SHP77 (cell line): ENCODE measurements around the gene LTB4R2.
A peak's percentile ranks its signal among the peaks of the same experiment; 100 is the strongest.

Source experiments
- DNase-seq, 2 experiments: peaks; one replicate each; lab custom pipeline; 2025; lab: John Stamatoyannopoulos, UW

LTB4R2 gene, protein sequence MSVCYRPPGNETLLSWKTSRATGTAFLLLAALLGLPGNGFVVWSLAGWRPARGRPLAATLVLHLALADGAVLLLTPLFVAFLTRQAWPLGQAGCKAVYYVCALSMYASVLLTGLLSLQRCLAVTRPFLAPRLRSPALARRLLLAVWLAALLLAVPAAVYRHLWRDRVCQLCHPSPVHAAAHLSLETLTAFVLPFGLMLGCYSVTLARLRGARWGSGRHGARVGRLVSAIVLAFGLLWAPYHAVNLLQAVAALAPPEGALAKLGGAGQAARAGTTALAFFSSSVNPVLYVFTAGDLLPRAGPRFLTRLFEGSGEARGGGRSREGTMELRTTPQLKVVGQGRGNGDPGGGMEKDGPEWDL

DNA sequence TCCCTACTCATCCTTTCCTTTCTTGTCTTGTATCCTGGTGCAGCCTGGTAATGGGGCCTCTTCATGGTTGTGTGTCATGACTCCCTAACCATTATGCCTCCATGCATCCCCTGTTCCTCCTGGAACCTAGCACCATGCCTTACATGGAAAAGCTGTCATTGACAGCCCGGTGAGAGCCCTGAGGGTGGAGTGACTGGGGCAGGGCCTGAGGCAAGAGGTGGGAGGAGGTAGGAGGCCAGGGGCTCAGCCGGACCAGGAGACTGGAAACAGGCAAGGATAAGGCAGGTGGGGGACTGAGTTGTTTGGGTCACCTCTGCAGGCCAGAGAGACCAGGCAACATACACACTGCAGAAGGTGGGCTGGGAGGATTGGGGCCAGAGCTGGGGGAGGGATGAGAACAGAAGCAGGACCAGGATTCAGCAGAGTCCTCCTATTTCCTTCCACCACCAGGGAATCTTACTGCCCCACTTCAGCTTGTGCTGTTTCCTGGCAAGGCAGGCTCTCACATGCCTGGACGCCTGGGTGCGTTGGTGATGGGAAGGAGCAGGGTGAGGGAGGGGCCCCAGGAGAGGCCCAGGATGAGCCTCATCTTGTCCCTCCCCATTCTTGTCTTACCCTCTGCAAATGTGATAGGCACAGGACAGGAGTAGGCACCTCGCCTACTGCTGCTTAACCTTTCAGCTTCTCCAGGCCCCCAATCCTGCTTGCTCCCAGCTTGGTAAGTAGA lies at the start of gene LTB4R2:
Gene LTB4R2, plus strand, starts transcription at position 603 of the 727 bp plus-strand sequence. CDS start 525 bp downstream, outside the sequence.
- no peak for DNase-seq

- no peak for DNase-seq
Observed at GRCh38 chr14:24260780-24261157, 49.2 kb upstream of the LTB4R2 start.

DNA sequence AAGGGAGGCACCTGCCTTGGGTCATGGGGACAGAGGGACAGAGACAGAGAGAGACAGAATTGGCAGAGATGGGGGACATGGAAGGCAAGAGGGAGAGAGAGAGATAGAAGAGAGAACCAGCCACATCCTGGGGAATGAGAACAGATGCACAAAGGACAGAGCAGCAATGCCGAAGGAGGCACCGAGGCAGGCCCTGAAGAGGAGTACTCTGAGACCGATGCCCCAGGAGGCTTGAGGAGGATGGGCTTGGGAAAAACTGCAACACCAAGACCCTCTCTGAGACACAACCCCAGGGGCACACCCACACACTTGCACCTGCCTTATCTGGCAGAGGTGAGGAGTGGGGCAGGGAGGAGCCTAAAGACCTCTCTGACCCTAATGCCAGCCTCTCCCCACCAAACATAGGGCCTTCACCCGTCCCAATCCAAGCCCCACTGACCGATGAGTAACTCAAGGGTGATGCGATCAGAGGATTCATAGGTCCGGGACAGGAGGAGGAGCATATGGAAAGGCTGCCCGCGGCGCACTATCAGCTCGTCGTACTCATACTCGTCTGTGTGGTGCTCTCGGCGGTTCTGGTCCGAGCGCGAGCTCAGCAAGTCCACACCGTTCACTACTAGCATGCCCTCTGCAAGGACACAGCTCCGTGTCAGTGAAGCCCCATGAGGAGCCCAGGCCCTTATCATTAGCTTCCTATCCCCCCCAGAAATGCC lies 48.5 kb upstream of the LTB4R2 start:
- DNase-seq, result no peak

- no peak for DNase-seq
Observed at GRCh38 chr14:24261969-24262327, 48.0 kb upstream of the LTB4R2 start.

- DNase-seq, result no peak
Observed at GRCh38 chr14:24262821-24263733, 46.9 kb upstream of the LTB4R2 start, which contains the start of gene TGM1. Gene TGM1, minus strand, starts transcription at chr14:24263177. Its CDS starts 825 bp downstream, at chr14:24262352.

- no peak for DNase-seq
Observed at GRCh38 chr14:24263848-24264247, 46.1 kb upstream of the LTB4R2 start.

- no peak for DNase-seq
Observed at GRCh38 chr14:24264298-24264697, 45.6 kb upstream of the LTB4R2 start.

DNA sequence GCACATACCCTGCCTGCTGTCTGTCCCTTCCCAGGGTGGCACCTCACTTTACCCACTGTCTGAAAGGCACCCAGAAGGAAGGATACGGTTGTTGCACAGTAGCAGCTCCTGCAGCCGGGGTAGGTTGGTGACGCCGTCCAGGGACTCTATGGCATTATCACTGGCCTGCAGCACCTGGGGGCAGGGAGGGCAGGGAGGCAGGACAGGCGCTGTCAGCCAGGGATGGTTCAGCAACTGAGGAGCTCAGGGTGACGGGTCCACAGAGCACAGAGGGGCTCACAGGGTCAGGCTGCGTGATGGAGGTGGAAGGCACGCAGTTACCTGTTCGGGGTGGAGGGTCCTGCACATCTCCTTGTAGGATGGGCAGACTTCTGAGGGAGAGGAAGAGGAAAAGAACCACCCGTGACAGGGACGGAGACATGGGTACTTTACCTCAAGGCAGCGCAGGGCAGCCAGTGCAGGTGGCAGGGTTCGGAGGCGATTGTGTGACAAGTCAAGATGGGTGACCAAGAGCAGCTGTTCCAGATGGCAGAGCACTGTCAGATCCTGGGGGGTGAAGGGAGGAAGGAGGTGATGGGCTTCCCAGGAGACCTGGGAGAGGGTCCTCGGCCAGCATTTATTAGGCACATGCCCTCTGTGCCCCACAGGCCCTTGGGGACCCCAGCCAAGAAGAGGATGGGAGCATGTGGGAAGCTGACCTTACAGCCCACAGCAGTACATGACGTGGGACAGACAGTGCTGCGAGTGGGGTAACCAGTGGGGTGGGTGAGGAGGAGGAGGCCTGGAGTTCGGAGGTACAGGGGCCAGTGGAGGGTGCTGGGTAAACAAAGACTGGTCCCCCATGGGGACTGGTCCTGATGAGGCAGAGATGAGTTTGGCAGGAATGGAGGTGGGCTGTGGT lies 43.3 kb upstream of the LTB4R2 start:
- DNase-seq, result no peak

- no peak for DNase-seq
Observed at GRCh38 chr14:24267516-24267915, 42.4 kb upstream of the LTB4R2 start.

GRCh38 chr14:24268225-24268624 lies 41.7 kb upstream of the LTB4R2 start:
- DNase-seq, result no peak

GRCh38 chr14:24269368-24269767 lies 40.6 kb upstream of the LTB4R2 start:
- no peak for DNase-seq

GRCh38 chr14:24269910-24270536 lies 39.9 kb upstream of the LTB4R2 start:
- DNase-seq, result no peak

GRCh38 chr14:24270537-24271133 lies 39.3 kb upstream of the LTB4R2 start:
- DNase-seq, result no peak

DNA sequence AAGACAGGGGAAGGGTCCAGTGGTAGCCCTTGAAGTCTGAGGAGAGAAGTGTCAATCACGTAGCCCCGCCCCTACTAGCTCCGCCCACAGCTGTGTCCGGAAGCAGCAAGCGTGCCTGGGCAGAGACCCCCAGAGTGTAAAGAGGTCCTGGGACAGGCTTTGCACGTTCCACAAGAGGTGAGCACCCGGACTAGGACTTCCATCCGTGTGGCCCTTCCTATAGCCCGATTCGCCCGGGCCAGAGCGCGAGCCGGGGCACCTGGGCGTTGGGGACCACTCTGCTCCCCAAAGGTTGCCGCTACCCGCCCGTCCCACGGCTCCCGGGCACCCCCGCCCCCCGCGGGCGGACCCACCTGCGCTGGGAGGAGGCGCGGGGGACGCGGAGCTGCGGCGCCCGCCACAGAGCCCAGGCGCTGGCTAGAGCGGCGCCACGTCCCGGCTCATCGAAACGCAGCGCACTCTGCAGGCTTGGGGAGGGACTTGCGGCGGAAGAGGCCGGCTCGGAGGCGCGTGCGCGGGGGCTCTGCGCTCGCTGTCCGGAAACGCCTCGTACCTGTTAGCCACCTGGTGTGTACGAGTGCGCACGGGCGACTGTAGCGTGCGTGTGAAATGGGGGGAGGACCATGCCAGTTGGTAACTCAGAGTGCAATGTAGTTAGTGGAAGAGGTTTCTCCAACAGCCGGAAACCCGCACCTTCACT lies 38.7 kb upstream of the LTB4R2 start, which contains the start of gene RABGGTA:
Gene RABGGTA, minus strand, starts transcription at position 464 of the 700 bp plus-strand sequence. CDS start 482 bp downstream, outside the sequence.
- DNase-seq, result peak; percentile 90 to 92

DNA sequence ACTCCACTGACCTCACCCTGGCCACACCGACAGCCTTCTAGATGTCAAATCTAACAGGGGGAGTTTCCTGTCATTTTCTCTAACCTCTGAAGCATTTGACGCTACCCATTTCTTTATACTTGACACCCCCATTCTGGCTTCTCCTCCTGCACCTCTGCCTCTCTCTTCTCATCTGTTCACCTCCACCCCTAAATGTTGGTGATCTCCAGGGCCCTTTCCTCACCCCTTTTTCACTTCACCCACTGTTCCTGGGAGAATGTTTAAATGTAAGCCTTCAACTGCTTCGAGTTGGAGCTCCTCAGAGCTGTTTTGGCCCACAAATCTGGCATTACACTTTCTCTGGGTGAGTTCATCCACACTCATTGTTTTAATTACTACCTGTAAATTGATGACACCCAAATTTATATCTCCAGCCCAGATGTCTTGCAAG lies 38.1 kb upstream of the LTB4R2 start:
- DNase-seq, result no peak

DNA sequence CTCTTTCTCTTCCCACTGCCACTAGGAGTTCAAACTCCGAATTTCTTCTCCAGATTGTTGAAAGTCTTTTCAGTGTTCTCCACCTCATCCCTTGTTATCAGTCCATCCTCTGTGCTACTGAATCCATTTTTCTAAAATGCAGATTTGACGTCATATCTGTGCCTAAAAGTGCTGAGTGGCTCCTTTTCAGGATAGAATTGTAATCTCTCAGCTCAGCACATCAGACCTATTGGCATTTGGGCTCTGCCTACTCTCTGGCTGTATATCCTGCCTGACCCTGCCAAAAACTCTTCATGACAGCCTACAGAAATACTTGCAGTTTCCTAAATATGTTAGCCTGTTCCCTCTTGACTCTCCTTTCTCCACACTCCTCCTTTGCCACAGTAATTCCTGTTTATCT lies 37.5 kb upstream of the LTB4R2 start:
- DNase-seq, result no peak

DNA sequence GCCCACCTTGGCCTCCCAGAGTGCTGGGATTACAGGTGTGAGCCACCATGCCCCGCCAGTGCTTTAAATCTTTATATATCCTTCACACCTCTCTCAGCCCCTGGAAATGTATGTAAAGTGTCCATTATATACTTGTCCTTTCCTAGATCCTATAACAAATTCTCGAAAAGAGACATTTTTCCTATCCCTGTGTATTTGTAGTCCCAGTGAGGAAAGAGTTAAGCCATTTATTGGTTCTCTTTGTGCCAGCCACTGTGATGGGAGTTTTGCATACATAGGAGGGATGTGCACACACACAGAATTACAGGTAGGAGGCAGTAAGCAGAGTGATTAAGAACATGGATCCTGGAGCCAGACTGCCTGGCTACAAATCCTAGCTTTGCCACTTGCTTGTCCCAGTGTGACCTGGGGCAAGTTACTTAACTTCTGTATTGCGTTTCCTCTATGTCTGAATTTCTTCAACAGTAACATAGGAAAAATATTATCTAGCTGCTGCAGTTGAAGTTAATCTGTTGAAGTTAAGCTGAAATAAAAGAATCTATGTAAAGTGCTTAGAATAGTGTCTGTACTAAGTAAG lies 36.4 kb upstream of the LTB4R2 start:
- DNase-seq, result no peak

GRCh38 chr14:24274101-24274543 lies 35.8 kb upstream of the LTB4R2 start:
- no peak for DNase-seq
